DND-41 (cell line): Measurements from ENCODE around the gene NFIA.

Experiments used
- EZH2 ChIP-seq: IDR thresholded peaks from 3 replicates; pipeline ENCODE4 v1.6.1; 2012; ENCODE audit warnings: borderline replicate concordance, low read depth, mild to moderate bottlenecking, moderate library complexity, low read length, inconsistent platforms; ENCODE audit not compliant: severe bottlenecking
- TF ChIP-seq, protein P1 (sequence below): IDR thresholded peaks from 2 replicates; pipeline ENCODE4 v1.5.1; 2012; ENCODE audit warnings: borderline replicate concordance, low read length, moderate library complexity, mild to moderate bottlenecking; ENCODE audit not compliant: poor library complexity, severe bottlenecking; ENCODE audit errors: extremely low read depth

GRCh38 chr1:61428146-61428545, 345.8 kb downstream of the NFIA start:
- TF ChIP-seq, protein P1, sequence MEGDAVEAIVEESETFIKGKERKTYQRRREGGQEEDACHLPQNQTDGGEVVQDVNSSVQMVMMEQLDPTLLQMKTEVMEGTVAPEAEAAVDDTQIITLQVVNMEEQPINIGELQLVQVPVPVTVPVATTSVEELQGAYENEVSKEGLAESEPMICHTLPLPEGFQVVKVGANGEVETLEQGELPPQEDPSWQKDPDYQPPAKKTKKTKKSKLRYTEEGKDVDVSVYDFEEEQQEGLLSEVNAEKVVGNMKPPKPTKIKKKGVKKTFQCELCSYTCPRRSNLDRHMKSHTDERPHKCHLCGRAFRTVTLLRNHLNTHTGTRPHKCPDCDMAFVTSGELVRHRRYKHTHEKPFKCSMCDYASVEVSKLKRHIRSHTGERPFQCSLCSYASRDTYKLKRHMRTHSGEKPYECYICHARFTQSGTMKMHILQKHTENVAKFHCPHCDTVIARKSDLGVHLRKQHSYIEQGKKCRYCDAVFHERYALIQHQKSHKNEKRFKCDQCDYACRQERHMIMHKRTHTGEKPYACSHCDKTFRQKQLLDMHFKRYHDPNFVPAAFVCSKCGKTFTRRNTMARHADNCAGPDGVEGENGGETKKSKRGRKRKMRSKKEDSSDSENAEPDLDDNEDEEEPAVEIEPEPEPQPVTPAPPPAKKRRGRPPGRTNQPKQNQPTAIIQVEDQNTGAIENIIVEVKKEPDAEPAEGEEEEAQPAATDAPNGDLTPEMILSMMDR = no peak
- TF ChIP-seq EZH2 = no peak
